ENCODE measurements around the gene TMPRSS4.
A peak's percentile ranks its signal among the peaks of the same experiment; 100 is the strongest.

Gene TMPRSS4

DNA sequence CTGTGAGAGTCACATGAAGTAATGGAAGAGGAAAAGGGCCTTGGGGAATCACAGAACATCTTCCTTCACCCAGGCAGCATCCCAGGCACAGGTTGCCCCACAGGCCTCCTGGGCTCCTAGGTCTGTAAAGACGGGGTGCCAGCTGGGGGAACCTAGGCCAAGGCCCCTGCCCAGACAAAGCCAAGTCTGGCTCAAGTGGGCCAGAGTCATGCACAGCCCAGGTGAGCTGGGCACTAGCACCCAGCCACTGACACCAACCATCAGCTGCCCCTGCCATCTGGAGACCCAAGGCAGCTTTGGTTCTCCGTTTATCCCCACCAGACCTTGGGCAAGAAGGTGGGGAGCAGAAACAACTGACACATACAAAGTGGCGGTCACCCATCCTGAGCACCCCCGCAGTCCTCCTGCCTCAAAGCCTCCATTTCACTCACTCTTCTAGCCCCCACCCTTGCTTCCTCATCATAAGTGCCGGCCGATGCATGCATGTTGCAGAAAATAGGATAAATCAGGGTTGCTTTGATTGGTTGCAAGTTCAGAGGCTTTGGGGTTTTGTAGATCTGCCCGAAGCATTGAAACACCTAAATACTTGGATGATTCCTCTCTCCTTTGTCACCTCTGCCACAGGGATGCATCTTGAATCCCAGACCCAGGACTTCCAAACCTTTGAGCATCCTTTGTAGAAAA, 26.5 kb upstream of the TMPRSS4 start:
- TF ChIP-seq GATA2 (IDR thresholded peaks at IDR 0.05; ENCODE audit: low read depth, low read length): no peak
- TF ChIP-seq GATA3 (IDR thresholded peaks at IDR 0.05; ENCODE audit: low read depth, low read length): no peak

DNA sequence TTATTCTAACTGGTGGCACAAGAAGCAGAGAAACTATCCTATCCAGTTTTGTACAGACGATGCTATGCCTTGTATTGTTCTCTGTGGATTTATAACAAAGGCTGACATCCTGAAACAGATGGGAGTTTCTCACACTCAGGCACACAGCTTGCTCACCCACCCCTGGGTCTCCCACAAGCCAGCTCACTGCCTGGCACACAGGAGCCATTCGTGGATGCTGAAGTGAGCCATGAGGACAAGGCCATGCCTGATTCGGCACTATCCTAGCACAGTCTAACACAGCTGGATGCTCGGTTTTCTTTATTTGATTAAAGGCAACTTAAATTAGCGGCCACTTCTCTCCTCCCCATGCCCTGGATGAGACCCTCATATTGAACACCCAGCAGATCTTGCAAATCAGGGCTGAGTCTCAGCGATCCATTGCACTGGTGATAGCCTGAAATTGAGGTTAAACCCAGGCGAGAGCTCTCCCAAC, 25.7 kb upstream of the TMPRSS4 start:
- TF ChIP-seq GATA3 (IDR thresholded peaks at IDR 0.05; ENCODE audit: low read depth, low read length): no peak
- no peak for TF ChIP-seq GATA2 (IDR thresholded peaks at IDR 0.05; ENCODE audit: low read depth, low read length)

DNA sequence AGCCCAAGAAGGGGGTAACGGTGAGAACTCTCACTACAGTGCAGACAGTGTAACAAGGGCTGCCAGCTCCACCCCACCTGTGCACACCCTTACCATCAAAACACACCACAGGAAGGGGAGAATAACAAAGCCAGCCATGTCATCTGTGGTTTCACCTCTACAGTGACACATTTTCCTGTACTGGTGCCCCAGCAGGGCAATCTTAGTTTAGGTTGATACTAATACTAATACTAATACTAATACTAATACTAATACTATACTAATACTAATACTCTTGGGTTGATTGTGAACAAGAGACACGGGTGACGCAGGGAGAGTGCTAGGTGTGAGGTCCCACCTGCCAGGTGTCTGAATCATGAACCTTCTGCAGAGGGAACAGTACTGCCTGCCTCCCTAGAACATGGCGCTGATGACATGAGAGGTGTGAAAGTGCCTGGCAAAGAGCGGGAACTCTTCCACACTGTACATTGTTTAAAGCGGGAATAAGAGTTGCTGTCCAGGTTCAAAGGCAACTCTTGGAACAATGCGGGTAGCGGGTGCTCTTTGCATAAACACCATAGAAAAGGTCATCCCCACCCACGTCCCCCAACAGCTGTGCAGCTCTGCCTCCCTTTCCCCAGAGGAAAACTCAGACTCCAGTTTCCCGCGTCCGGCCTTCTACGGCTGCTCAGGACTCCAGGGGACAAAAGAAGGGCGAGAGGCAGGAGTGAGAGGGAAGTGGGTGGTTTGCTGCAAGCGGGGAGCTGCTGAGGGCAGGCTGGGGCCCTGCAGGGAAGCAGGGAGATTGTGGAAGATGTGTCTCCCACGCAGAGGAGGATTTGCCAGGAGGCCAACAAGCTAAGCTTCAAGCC, 25.0 kb upstream of the TMPRSS4 start:
- TF ChIP-seq GATA3 (IDR thresholded peaks at IDR 0.05; ENCODE audit: low read depth, low read length) (no peak), GATA2 (IDR thresholded peaks at IDR 0.05; ENCODE audit: low read depth, low read length) (no peak)

DNA sequence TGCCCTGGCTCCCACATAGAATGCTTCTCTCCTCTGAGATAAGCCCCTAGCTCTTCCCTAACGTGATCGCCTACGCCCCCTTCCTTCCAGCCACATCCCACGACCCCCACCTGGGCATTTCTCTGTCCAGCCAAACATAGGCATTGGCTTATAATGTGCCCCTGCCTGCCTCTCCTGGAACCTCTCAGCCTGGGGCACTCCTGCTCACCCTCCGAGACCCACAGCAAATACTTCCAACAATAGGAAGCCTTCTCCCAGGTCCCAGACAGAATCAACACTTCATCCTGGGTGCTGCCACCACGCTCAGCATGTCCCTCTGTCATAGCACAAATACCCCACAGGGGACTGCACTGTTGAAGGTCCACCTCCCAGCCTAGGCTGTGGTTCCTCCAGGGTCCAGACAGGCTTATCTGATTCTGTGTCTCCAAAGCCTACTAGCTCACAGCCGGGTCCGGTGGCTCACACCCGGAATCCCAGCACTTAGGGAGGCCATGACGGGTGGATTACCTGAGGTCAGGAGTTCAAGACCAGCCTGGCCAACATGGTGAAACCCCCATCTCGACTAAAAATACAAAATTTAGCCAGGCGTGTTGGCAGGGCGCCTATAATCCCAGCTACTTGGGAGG, 24.2 kb upstream of the TMPRSS4 start:
- TF ChIP-seq GATA2 (IDR thresholded peaks at IDR 0.05; ENCODE audit: low read depth, low read length): no peak
- TF ChIP-seq GATA3 (IDR thresholded peaks at IDR 0.05; ENCODE audit: low read depth, low read length): no peak

DNA sequence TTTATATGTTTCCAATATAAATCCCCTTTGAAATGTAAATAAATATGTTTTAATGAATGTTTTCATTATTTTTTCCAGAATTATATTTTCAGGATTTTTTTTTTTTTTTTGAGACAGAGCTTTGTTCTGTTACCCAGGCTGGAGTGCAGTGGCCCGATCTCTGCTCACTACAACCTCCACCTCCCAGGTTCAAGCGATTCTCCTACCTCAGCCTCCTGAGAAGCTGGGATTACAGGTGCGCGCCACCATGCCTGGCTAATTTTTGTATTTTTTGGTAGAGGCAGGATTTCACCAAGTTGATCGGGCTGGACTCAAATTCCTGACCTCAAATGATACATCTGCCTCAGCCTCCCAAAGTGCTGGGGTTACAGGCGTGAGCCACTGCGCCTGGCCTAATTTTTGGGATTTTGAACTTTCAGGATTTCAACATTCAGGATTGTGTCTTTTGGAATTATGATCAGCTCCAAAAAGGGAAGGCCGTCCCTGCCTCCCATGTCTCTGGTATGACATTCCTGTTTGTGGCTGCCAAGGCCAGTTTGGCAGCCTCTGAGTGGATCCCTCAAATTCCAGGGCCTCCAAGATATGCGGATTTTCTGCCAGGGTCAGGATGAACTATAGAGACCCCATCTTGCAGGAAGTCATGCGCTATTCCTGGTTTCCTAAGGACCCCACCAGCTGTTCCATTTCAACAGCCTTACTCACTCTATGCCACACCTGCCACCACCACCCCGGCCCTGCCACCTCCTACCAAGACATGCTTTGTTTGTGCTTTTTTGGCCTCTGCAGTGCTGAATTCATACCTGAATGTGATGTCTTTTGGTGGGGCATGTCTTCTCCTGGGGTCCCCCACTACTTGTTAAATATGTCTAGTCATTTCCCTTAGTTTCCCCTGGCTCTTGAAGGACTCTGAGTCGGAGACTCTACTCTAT, 21.9 kb upstream of the TMPRSS4 start:
- TF ChIP-seq GATA2 (IDR thresholded peaks at IDR 0.05; ENCODE audit: low read depth, low read length) (no peak), GATA3 (IDR thresholded peaks at IDR 0.05; ENCODE audit: low read depth, low read length) (no peak)

DNA sequence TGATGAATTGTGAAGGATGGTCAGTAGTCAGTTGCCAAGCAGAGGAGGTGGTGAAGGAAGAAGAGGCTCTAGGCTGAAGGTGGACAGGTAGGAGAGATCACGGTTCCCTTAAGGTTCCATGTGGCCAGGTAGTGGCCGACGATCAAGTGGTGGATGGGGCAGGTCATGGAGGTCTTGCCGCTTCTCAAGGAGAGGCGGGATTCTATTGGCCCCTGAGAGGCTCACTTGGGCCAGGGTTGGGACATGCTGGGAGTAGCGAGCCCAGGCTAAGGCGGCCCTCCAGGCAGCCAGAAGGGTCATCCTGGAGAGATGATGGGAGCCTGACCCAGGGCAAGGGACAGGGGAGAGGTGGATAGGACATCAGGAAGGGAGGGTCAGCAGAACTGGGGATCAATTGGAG, 20.9 kb upstream of the TMPRSS4 start:
- no peak for TF ChIP-seq GATA2 (IDR thresholded peaks at IDR 0.05; ENCODE audit: low read depth, low read length)
- TF ChIP-seq GATA3 (IDR thresholded peaks at IDR 0.05; ENCODE audit: low read depth, low read length): no peak

DNA sequence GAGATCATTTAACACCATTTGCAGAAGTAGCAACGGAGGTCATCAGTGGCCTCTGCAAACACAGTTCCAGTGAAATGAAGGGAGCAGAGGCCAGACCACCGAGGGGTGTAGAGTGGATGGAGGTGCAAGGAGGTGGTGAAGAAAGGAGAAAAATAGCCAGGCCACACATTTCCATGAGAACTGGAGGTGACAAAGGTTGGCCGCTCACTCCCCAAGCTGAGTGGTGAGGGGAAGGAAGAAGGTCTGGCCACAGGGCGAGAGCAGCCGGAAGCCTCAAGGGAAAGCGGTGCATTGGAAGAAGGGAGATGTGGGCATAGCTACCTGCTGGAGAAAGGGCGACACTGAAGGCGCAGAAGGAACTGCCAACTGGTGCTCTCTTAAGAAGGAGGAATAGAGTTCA, 20.1 kb upstream of the TMPRSS4 start:
- TF ChIP-seq GATA3 (IDR thresholded peaks at IDR 0.05; ENCODE audit: low read depth, low read length) (no peak), GATA2 (IDR thresholded peaks at IDR 0.05; ENCODE audit: low read depth, low read length) (no peak)

DNA sequence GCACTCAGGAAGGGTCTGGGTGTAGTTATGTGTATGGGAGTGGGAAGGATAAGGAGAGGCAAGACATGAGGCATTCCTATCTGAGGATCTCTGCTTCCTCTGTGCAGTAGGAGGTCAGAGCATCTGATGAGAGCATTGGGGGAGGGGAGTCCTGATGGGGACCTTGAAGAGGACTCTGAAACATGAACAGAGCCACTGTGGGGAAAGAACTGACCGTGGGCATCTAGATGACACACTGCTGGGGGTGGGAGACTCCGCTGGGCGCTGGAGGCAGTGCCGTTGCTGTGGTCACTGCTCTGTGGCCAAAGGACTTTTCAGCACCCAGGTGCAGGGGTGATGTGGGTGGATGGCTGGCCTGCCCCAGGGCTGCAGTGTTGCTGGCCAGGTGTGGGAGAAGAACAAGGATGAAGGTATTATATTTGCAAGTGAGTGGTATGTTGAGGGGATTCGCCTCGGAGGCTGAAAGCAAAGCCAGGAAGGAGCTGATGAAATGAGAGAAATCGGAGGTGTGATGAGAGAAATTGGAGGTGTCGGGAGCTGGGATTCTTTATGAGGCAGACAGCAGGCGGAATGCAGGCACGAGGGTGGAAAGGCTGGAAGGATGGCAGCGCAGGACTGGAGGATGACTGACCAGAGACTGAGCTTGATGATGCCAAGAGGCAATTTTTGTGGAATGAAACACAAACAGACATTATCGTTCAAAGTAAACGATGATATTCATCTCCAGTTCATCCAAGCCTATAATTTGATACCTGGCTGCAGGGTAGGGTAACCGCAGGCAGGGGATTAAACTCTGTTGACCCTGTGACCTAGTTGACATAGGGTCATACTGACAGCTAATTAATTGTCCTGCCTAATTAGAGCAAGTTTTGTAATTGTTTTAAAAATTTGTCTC, 19.4 kb upstream of the TMPRSS4 start:
- peak; percentile 36; the same call in 1 of the 2 replicates for TF ChIP-seq GATA2 (IDR thresholded peaks at IDR 0.05; ENCODE audit: low read depth, low read length)
- TF ChIP-seq GATA3 (IDR thresholded peaks at IDR 0.05; ENCODE audit: low read depth, low read length): no peak

DNA sequence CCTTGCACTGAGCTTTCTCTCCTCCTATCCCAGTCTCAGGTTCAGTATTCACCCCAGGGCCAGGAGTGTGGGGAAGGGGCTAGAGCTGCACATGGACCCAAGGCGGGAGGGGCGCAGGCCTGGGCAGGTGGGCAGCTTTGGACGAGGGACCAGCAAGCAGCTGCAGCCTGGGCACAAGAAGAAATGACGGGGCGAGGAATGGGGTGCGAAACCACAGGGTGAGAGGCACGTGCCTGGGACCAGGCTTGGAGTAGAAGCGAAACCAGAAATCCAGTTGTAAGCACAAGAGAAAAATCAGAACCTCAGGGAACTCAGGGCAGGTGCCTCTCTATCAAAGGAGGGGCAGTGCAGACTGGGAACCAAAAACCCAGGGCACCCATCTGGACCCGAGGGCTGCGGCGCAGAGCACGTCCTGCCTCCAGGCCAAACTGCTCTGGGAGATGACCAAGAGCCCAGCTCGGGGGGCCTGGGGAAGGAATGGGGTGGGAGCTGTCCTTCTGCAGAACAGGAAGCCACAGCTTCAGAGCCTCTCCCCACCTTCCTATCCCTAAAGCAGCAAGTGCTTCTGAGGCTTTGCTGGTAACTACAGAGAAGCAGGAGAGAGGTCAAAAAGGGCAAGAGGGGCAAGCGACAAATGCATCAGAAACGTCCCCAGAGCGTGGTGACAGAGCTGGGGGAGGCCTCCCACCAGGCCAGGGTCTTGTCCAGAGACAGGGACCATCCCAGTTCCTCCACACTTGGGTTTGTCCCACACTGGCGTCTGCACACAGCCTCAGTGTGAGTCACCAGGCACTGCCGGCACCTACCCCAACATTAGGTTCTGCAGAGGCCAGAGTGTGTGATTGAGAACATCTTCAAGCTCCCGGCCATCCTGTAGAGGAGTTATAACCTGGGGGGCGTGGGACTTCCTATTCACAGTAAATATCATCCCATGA, 18.3 kb upstream of the TMPRSS4 start:
- TF ChIP-seq GATA2 (IDR thresholded peaks at IDR 0.05; ENCODE audit: low read depth, low read length): no peak
- no peak for TF ChIP-seq GATA3 (IDR thresholded peaks at IDR 0.05; ENCODE audit: low read depth, low read length)

DNA sequence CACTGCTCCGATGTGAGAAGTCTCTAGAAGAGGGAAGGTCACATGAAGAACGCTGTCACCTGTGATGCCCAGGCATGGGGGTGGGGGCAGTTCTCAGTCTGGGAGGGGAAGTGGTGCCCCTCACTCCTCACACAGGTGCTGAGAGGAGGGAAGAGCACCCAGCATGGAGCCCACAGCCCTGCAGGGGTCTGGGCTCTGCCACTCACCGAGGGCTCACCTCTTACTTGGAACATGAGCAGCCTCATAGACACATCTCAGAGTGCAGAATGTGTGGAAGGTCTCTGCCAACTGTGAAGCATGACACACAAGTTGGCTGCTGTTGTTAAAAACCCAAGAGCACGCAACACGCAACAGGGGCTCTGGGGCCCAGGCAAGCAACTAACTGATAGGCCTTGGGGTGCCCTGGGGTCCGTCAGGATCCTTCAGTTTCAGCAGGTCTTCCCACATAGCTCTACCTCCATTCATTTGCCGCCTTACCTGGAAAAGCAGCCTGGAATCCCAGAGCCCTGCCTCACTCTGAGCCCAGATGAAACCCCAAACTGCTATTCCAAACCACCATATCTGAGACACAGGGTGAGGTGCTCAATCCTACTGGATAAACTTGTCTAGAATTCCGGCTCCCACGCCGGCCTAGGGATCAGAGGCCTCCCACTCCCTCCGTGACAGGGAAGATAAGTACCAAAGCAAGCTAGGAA, 17.5 kb upstream of the TMPRSS4 start:
- TF ChIP-seq GATA3 (IDR thresholded peaks at IDR 0.05; ENCODE audit: low read depth, low read length) (no peak), GATA2 (IDR thresholded peaks at IDR 0.05; ENCODE audit: low read depth, low read length) (no peak)

DNA sequence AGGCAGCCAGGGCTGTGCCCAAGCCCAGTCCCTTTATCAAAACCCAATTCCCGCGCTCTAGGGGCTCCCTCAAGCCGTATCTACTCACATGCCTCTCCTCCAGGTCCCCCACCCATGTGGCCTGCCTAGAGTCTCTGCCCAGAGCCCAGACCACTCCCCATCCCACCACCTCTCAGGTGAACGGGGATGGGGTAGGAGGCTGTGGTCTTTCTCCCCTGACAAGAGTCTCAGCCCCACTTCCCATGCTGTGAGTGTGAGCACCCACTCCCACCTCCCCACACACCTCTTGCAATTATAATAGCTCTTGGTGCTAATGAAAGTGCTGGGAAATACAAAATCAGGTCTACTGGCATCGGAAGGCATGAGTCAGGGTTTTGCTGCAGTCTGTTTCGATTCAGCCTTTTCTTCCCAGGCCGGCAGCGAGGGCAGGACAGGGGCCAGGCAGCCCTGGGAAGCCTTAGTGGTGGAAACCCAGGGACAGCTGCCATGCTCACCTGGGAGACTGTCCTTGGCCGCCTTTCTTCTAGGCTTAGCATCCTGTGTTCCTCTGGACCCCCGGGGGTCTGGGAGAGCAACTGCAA, 16.7 kb upstream of the TMPRSS4 start:
- no peak for TF ChIP-seq GATA3 (IDR thresholded peaks at IDR 0.05; ENCODE audit: low read depth, low read length)
- no peak for TF ChIP-seq GATA2 (IDR thresholded peaks at IDR 0.05; ENCODE audit: low read depth, low read length)
